NK-92 (cell line): ENCODE results near the gene SAP25.

Source experiments
- DNase-seq: peaks from one replicate; lab custom pipeline; 2025; ENCODE audit not compliant: unreplicated experiment; lab: John Stamatoyannopoulos, UW

SAP25 gene

DNA sequence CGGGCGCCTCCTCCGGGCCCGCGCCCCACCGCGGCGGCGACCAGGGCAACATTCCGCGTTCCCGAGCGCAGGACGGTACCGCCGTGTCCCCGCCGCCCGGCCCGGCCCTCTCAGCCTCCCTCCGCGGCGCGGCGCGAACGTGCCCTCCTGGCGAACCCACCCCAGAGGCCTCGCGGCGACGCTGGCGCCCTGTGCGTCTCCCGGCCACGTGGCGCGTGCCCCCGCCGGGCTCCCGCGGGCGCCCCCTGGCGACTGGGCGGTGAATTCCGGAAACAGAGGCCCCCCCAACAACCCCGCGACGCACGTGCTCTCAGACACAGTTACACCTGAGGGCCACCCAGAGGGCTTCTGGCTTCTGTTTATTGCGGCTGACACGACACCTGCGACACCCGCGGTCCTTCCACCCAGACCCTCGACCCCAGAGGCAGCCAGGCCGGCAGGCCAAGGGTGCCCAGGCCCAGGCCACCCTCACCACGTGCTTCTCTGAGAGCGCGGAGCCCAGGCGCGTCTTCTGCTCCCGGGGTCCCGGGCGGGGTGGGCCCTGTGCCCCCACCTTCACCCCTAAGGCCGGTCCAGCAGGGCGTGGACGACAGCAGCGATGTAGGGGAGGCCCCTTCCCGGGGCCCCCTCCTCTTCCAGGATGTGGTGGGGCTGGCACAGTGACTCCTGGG, at the start of gene SAP25:
Gene SAP25, minus strand, starts transcription at position 210 of the 671 bp plus-strand sequence. Its CDS starts 158 bp downstream, at position 52.
- no peak for DNase-seq

- no peak for DNase-seq
Measured at GRCh38 chr7:100621554-100621953, 47.9 kb upstream of the SAP25 start.

GRCh38 chr7:100620804-100621203, 47.1 kb upstream of the SAP25 start:
- DNase-seq: no peak

DNA sequence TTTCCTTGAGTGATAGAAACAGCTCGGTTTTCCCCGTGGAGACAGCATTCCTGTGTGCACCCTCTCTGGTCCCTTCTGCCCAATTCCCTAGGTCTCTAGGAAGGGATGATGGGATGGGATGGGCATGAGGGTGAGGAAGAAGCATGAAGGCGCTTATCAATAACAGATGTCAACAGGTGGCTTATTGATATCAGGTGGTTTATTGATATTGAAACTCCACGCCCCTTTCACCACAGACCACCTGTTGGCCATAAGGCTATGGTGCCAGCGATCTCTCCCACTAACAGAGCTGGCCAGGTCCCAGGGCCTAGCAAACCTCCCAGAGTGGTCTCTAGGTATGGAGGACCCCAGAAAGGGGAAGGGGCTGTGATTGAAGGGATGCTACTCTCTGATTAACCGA, 46.5 kb upstream of the SAP25 start:
- no peak for DNase-seq

- no peak for DNase-seq
Measured at GRCh38 chr7:100614308-100614861, 40.7 kb upstream of the SAP25 start.

- DNase-seq: no peak
Measured at GRCh38 chr7:100613412-100614175, 39.9 kb upstream of the SAP25 start.

- no peak for DNase-seq
Measured at GRCh38 chr7:100612730-100613390, 39.2 kb upstream of the SAP25 start.

- peak; percentile 85 for DNase-seq
Measured at GRCh38 chr7:100611983-100612729, 38.5 kb upstream of the SAP25 start, which contains the start of gene MOSPD3. Gene MOSPD3 (plus strand): TSS chr7:100612540. CDS start chr7:100612792, 252 bp downstream.

DNA sequence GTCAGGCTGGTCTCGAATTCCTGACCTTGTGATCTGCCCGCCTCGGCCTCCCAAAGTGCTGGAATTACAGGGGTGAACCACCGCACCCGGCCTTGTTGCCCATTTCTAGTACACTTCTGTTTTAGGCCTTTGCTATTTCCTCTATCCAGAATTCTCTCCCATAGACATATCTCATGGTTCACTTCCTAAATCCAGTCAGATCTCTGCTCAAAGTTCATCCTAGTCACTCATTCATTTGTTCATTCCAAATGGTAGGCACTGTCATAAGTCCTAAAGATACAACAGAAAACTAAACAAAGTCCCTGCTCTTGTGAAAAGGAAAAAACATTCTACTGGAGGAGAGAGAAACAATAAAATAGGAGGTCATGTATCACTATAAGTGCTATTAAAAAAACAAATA, 36.3 kb upstream of the SAP25 start:
- no peak for DNase-seq

- DNase-seq: no peak
Measured at GRCh38 chr7:100607111-100607510, 33.4 kb upstream of the SAP25 start.

GRCh38 chr7:100606313-100606712, 32.6 kb upstream of the SAP25 start:
- DNase-seq: no peak

DNA sequence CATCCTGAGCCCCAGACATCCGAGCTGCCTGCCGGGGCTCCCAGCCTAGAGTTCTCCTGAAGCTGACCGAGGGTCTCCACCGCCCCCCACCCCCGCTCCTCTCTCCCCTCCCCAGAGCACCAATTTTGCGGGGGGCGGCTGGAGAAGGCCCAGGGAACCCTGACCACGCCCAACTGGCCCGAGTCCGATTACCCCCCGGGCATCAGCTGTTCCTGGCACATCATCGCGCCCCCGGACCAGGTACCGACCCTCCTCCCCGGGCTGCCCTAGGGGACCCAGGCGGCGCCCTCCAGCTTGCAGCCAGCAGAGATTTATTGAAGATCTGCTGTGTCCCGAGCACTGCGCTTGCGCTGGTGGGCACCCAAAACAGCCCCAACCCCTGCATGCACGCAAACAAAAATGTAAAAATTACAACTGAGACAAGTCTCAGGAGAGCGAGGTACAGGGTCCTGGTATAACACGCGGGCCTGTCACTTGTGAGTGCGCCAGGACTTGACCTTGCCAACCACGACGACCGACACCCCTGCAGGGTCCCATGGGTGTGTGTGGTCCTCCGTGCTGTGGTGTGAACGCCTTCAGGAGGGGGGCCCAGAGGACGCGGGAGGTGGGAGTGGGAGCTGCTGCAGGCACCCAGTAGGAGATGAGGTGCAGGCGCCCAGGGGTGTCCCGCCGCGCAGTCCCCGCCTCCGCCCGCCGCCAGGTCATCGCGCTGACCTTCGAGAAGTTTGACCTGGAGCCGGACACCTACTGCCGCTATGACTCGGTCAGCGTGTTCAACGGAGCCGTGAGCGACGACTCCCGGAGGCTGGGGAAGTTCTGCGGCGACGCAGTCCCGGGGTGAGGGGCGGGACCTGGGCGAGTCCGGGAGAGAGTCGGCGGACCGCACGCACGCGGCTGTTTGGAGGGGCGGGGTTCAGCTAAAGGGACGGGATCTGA, 31.5 kb upstream of the SAP25 start:
- no peak for DNase-seq

- DNase-seq: no peak
Measured at GRCh38 chr7:100604028-100604975, 30.6 kb upstream of the SAP25 start.

DNA sequence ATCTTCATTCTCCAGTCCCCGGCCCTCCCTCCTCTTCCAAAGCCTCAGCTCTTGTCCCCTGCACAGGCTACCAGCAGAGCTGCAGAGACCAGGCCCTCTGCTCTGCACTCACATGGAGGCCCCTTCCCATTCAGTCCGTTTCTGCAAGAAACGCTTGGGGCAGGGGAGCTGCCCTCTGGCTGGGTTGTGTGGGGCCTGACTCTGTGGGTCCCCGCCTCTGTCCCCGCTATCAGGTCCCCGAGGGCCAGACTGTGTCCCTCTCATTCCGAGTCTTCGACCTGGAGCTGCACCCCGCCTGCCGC, 30.0 kb upstream of the SAP25 start:
- no peak for DNase-seq

- DNase-seq: no peak
Measured at GRCh38 chr7:100602889-100603725, 29.4 kb upstream of the SAP25 start.

DNA sequence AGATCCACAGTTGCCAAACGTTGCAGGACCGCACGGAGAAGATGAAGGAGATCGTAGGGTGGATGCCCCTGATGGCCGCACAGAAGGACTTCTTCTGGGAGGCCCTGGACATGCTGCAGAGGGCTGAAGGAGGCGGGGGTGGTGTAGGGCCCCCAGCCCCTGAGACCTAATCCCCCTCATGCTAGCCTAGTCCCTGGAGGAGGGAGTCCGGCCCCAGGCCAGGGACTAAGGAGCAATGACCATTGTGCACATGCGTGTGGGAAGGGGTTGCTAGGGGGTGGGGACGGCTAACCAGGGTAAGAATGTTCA, 27.0 kb upstream of the SAP25 start:
- no peak for DNase-seq

DNA sequence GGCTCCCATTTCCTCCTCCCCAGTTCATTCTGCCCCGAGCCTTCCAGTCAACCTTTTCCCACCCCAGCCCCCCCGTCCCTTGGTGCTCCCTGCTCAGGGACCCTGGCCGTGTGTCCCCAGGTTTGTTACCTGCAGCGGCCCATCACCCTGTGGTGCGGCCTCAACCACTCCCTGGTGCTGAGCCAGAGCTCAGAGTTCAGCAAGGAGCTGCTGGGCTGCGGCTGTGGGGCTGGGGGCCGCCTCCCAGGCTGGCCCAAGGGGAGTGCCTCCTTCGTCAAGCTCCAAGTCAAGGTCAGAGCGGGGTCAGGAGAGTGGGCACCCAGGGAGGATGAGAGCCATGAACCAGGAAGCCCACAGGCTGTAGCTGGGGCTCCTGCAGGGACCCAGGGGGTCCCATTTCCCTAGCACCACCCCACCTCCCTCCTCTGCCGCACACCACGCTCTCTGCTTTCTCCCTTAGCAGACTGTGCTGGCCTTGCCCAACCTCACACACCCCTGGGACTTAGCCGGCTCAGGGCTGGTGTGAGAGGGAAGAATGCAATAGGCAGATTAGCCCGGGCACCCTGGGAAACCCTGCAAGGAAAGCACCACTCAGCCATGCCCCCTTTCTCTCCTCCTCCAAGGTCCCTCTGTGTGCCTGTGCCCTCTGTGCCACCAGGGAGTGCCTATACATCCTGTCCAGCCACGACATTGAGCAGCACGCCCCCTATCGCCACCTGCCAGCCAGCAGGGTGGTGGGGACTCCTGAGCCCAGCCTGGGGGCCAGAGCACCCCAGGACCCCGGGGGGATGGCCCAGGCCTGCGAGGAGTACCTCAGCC, 26.4 kb upstream of the SAP25 start:
- no peak for DNase-seq
